COLO668 (cell line): ENCODE measurements around the gene PTPRK.
"Not testable (repeated sequence)": the region's sequence is repeated elsewhere in the genome, so short reads cannot be mapped to it uniquely, and the experiment has no call there.

Source experiments
- DNase-seq: peaks from one replicate; lab custom pipeline; 2025; ENCODE audit not compliant: unreplicated experiment; lab: John Stamatoyannopoulos, UW

The PTPRK gene

GRCh38 chr6:128046033-128046432 lies 474.4 kb downstream of the PTPRK start:
- DNase-seq = no peak

- no peak for DNase-seq
Observed at GRCh38 chr6:128039543-128039942, 480.9 kb downstream of the PTPRK start.

- no peak for DNase-seq
Observed at GRCh38 chr6:128036808-128037570, 483.4 kb downstream of the PTPRK start.

- no peak for DNase-seq
Observed at GRCh38 chr6:128033156-128033555, 487.2 kb downstream of the PTPRK start.

GRCh38 chr6:128032042-128032441 lies 488.4 kb downstream of the PTPRK start:
- DNase-seq = no peak

- DNase-seq = no peak
Observed at GRCh38 chr6:128029826-128030225, 490.6 kb downstream of the PTPRK start.

- DNase-seq = no peak
Observed at GRCh38 chr6:128028183-128028582, 492.2 kb downstream of the PTPRK start.

- no peak for DNase-seq
Observed at GRCh38 chr6:128025478-128025877, 494.9 kb downstream of the PTPRK start.

GRCh38 chr6:128024969-128025368 lies 495.4 kb downstream of the PTPRK start:
- DNase-seq = no peak

GRCh38 chr6:128024046-128024445 lies 496.4 kb downstream of the PTPRK start:
- DNase-seq = no peak

GRCh38 chr6:128018821-128019220 lies 501.6 kb downstream of the PTPRK start:
- no peak for DNase-seq

GRCh38 chr6:128017288-128017687 lies 503.1 kb downstream of the PTPRK start:
- no peak for DNase-seq

- no peak for DNase-seq
Observed at GRCh38 chr6:128007658-128008057, 512.7 kb downstream of the PTPRK start.

GRCh38 chr6:128005009-128005408 lies 515.4 kb downstream of the PTPRK start:
- no peak for DNase-seq

GRCh38 chr6:128000363-128000762 lies 520.0 kb downstream of the PTPRK start:
- DNase-seq = no peak

- DNase-seq = no peak
Observed at GRCh38 chr6:127998985-127999384, 521.4 kb downstream of the PTPRK start.

- DNase-seq = no peak
Observed at GRCh38 chr6:127997496-127998164, 522.8 kb downstream of the PTPRK start.

GRCh38 chr6:127996925-127997324 lies 523.5 kb downstream of the PTPRK start:
- DNase-seq = no peak

GRCh38 chr6:127992144-127992543 lies 528.3 kb downstream of the PTPRK start:
- DNase-seq = no peak

GRCh38 chr6:127990074-127990473 lies 530.3 kb downstream of the PTPRK start:
- DNase-seq = no peak

- DNase-seq = no peak
Observed at GRCh38 chr6:127980996-127981395, 539.4 kb downstream of the PTPRK start.

- not testable (repeated sequence) for DNase-seq
Observed at GRCh38 chr6:127978185-127978584, 542.2 kb downstream of the PTPRK start.

- DNase-seq = no peak
Observed at GRCh38 chr6:127976796-127977195, 543.6 kb downstream of the PTPRK start.
